ENCODE measurements around the gene SCAPER.

SCAPER gene

DNA sequence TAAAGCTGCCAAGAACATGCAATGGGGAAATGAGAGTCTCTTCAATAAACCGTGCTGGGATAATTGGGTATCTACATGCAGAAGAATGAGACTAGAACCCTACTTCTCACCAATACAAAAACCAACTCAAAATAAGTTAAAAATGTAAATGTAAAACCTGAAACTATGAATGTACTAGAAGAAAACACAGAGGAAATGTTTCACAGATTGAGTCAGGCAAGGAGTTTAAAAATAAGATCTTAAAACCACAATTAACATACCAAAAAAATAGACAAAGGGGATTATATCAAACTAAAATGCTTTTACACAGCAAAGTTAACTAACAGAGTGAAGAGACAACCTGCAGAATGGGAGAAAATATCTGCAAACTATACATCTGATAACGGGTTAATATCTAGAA is 478.2 kb downstream of the SCAPER start:
- no peak for DNase-seq (ENCODE audit: low spot score)

DNA sequence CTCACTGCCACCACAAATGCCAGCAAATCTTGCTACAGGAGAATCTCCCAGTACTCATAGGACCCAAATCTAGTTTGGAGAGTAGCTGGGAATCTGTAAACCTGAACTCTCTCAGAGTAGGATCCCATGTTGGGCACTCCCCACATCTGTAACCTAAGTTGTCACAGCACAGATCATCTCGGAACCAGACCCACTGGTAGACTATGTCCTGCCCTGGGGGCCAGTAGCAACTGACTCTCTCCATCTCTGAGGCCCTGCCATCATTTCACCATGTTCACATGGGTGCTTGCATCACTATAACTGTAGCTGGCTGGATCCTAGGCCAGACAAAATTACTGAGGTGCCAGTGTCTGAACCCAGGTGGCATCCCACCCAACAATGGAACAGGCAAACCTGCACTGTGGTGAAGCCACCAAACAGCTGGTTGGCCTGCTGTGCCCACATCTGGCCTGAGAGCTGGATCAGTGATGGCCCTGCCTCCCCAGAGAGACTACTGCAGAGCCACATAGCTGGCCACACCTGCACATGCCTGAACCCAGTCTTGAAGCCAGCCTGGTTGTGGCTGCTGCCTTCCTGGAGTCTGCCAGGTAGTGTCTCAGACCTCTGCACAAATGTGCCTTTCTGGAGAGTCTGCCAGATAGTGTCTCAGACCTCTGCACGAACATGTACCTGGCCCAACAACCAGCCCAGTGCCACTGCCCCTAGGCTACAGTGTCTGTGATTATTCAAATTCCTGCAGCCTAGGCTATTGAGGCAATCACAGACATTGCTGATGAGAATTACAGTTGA is 486.6 kb downstream of the SCAPER start:
- DNase-seq (ENCODE audit: low spot score): no peak

DNA sequence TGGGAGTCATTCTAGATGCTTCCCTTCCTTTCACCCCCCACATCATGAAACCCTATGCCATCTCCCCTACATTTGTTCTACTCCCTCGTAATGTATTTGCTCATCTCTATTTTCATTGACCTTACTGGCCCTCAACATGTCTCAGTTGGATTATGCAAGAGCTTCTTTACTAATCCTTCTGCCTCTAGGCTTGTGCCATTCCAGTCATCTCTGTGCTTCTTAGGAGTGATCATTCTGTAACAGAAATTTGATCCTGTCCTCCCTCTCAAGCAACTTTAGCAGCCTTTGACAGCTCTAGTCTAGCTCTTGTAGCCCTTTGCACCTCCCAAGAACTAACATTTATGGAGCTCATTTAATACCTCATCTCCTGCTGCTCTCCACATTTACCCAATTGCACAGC is 503.9 kb downstream of the SCAPER start:
- no peak for DNase-seq (ENCODE audit: low spot score)

DNA sequence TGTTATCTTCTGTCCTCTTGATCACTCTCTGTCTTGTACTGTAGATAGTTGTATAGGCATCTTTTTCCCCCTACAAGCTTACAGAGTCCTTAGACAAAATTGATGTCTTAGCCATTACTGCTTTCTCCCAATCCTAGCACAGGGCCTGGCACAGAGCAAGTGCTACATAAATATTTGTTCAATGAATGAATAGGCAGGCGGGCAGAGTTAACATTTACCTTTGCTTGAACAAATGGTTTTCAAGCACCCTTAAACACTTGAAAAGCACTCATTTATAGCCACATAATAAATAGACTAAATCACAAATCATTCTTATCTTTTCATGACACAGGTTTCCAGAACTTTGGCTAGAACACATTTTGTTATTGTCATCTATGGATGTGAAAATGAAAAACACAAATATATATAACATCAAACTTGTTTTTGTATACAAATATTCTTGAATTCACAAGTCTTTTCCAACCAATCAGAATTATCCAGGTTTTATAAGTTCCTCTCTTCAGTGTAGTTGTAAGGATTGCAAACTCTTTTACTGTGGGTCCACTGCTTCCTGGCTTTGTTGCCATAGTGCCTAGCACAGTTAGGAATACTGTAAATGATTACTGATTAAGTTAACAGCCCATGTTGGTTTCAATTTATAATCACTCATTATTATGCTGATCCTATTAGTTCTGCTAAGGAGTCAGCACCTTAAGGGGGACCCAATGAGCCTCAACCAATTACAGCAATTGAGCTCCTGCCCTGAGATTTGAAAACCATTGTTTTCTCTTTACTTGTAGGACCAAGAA is 506.6 kb downstream of the SCAPER start:
- DNase-seq (ENCODE audit: low spot score): no peak

DNA sequence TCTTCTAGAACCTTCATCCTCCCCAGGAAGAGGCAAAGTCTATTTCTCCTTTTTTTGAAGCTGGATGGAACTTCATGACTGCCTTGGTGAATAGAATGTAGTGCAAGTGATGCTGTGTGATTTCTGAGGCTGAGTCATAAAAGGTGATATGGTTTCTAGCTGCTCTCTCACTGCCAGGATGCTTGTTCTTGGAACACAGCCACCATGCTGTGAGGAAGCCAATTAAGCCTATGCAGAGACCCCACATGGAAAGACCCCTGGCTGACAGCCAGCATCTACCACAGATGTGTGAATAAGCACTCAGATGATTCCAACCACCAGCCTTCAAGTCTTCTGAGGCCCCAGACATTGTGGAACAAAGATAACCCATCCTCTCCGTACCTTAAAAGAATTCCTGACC is 511.5 kb downstream of the SCAPER start:
- no peak for DNase-seq (ENCODE audit: low spot score)

DNA sequence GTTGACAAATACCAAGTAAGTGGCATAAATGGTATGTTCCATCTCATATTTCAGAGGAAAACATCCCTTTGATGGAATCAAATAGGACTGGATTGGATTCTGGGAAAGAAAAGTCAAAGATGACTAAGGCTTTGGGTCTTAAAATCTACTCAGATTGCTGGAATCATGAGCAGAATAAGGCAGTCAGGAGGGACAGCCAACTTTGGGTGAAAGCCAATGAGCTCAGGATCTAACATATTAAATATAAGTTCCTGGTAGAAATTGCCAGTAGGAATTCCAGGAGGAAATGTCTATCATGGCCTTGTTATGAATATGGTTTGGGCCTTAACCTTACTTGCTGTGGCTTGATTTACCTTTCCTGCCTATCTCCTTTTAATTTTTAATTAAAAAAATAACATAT is 513.3 kb downstream of the SCAPER start:
- DNase-seq (ENCODE audit: low spot score): no peak

DNA sequence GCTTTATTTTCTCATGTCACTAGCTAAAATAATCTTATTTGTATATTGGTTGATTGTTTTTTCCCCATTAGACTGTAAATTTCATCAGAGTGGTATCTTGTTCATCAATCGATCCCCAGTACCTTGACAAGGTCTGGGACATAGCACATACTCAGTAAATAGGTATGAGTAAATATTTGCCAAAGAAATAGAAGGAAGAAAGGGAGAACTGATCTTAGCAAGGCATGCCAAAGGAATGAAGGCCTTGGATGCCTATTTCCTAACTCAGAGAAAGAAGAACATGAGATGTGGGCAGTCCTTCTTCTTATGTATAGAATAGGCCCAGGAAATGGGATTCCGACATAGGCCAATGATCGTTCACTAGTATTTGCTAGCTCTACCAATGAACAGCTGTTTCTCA is 513.8 kb downstream of the SCAPER start:
- DNase-seq (ENCODE audit: low spot score): no peak

DNA sequence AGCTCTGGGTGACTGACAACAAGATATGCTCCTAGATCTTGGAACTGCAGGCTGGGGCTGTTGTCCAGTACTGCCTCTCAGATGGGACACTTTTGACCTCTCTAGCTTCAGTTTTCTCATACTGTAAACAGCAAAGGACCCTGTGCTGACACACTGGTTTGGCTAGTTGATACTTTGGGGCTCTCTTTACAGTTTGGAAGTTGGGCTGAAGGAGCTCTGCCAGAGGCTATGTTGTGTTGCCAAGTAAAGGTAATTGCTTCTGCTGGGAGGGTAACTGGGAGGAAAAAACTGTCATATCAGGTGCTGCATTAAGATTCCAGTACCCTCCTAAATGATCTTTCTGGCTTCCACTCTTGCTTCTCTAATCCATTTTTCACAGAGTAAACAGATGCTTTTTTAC is 514.6 kb downstream of the SCAPER start:
- DNase-seq (ENCODE audit: low spot score): no peak

DNA sequence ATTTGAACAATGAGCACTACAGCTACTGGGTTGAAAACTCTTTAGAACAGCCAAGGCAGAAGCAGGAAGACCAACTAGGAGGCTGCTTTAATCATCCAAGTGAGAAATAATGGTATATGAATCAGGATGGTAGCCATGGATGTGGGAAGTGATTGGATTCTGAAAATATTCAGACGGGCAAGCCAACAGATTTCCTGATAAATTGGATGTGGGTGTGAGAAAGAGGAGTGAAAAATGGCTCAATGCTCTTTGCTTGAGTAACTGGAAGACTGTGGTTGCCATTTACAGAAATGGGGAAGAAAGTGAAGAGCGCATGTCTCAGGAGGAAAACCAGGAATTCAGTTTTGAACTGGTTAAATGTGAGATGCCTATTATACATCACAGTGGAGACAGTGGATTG is 518.2 kb downstream of the SCAPER start:
- no peak for DNase-seq (ENCODE audit: low spot score)

DNA sequence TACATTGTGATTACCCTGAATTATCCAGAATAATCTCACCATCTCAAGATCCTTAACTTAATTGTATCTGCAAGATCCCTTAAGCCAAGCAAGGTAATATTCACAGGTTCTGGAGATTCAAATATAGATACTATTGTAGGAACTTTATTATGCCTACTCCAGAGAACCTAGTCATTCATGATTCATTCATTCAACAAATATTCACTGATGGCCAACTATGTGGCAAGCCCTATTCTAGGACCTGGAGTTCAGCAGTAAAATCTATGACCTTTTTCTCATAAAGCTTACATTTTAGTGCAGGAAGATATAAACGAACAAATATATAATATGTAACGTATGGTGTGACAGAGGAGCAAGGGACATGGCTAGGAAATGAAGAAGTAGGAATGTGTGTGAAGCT is 519.0 kb downstream of the SCAPER start:
- no peak for DNase-seq (ENCODE audit: low spot score)

DNA sequence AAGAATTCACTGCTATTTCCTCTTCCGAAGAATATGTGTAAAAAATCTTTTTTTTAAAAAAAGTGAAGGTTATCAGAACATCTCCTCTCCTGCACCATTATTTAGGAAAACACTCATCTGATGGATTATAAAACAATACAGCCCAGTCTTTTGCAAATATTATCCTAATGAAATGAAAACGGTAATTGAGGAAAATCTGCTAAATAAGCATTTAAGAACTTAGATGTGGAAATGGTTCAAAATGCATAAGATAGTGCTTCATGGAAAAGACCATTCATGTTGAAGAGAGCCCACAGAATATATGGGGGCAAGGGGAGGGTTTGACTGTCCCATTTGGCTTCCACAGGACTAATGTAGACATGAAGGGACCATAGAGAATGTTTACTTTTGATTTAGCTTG is 520.7 kb downstream of the SCAPER start:
- no peak for DNase-seq (ENCODE audit: low spot score)

DNA sequence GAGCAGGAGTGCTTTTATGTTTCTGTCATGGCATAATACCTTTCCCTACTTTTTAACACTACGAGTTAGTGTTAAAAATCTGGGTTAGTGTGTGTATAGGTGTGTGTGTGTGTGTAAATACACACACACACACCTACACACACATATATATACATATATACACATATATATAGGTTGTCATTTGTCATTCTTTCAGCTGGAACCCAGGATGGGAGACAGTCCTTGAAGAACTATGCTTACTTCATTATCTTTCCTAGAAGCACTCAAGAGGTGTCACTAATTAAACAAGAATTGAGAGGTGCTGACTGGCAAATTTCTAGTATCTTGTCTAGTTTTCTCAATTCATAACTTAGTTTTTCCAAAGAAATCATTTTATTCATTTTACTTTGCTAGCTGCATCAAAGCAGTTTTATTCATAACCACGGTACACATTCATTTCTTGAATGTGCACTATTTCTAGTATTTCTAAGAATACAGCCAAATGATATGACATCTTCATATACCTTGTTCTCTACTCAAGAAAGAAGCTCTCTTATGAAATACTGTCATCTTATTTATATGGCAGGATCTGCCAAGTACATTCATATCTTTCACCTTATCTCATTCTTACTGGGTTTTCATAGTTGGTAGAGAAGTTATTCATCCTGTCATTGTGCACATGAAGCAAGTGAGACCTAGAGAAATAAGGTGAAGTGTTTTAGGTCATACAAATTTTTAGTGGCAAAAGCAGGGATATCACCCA is 522.0 kb downstream of the SCAPER start:
- no peak for DNase-seq (ENCODE audit: low spot score)

DNA sequence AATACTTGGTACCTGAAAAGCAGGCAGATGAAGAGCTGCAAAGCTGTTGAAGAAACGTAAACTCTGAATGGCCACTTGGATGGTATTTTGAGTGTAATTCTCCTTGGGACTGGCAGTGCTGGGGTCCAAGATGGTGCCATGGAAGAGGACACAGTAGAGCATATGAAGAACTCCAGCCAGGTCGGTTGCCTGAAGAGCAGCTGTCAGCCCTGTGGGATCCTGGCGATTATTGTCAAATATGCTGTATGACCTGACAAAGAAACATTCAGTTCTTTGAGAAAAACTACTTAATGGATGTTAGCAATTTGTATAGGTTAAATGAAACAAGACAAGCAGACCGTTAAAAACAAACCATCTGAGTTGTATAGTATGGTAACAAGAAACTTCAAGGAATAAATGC is 523.8 kb downstream of the SCAPER start:
- DNase-seq (ENCODE audit: low spot score): no peak

DNA sequence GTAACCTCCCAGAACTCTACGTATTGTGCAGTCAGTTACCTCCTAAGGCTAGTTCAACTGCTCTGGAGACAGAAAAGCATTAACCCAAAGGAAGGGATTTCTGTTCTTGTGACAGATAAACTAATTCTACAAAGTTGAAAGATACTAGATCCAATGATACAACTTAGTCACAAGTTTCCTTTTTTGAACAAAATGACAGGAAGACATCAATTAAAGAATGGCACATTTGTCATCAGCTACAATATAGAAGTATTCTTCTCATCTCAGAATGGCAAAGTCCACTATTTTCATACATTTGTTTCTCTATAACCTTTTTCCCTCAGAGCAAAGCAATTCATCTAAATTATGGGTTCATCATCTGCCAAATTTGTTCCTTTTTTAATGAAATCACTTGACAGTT is 524.9 kb downstream of the SCAPER start:
- DNase-seq (ENCODE audit: low spot score): no peak

DNA sequence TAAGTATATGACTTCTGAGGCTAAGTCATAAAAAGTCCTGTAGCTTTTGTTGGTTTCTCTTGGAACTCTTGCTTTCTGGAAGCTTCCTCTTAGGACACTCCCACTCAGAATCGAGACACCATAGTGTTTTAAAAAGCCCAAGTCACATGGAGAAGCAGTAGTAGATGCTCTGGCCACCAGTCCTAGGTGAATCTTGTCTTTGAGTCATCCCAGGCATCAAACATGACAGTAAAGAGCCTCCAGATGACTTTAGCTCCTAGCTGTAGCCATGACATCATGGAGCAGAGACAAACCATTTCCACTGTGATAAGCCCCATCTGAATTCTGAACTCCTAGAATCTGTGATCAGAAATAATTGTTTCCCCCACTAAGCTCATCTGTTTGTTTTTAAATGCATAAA is 526.4 kb downstream of the SCAPER start:
- no peak for DNase-seq (ENCODE audit: low spot score)

DNA sequence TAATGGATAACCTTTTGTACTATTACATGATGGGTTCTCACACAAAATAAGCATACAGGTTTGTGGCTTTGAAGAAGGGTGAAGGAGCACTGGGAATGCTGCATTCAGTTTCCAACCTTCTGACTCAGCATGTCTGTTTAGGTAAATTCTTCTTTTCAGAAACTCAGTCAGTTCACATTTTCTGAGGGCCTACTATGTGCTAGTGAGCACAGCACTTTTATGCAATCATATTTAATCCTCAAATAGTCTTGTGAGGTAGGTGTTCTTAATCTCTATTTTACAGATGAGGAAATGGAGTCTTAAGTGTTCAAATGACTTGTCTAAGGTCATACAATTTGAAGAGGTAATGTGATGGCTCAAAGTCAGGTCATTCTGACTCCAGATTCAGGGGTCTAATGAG is 527.4 kb downstream of the SCAPER start:
- DNase-seq (ENCODE audit: low spot score): no peak

DNA sequence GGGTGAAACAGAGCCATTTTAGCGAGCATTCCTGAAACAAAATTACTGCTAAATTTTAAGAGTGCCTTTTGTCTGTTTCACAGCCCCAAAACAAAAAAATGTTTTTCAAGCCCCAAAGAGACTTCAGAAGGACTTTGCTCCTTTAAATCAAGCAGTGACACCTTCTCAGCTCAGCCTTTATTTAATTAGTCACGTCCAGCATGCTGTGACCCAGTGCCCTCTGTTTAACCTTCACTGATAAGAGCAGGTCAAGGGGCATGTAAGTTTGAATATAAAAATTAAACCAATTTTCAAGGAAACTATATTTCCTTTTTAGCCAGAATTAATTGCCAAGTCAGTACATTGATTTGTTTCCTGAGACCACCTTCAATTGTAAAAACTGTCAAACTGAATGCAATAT is 527.9 kb downstream of the SCAPER start:
- DNase-seq (ENCODE audit: low spot score): no peak

DNA sequence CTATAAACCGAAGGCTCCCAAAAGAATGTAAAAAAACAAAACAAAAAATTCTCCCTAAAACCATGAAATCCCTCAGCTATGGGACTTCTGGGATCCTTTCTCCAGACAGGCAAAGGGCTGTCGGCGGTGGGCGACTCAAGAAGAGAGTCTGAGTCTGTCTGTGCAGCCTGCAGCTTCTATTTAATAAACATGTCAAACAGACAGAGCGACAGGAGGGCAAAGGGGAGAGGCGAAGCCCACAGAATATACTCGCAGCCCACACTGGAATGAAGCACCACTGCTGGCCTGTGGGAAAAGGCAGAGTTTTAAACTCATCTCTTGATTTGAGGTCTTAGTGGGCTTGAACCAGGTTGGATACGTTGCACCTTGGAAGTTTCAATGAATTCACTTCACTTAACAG is 528.3 kb downstream of the SCAPER start:
- no peak for DNase-seq (ENCODE audit: low spot score)

DNA sequence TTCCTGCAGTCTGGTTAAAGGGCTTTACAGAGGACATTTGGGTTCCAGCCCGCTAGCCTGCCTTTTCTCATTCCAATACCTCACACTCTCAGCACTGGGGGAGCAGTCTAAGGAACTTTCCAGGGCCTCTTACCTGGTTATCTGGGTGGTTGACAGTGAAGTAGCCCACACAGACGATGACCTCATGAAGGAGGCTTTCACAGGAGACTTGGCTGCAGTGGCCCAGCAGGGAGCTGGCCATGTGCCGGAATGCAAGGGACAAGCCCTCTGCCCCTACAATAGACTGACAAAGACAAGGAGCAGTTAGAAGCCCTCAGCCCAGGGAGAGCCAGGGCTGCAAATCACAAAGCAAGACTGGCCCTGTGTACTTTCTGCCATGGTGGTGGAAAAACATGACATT is 529.1 kb downstream of the SCAPER start:
- DNase-seq (ENCODE audit: low spot score): no peak

DNA sequence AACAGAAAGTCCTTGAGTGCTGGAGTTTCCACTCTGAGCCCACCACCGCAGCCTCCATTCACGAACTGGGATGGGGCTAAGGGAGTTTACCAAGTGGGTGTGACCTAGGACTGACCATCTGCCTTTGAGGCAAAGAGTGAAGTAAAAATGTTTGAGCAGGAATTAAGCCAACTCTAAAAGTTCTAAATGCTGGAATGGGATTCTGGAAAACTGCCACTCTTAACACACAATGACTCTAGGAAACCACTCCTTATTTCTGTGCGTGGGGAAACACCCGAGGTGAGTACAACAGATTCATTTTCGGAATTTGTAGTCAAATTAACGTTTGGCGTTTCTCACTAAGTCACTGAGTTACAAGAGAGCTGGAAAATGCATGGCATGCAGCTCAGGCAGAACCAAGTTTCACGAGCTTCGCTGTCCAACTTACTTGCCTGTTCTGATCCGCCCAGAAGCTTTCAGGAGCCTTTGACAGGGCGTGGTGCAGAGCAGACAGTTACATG is 537.0 kb downstream of the SCAPER start:
- no peak for DNase-seq (ENCODE audit: low spot score)

DNA sequence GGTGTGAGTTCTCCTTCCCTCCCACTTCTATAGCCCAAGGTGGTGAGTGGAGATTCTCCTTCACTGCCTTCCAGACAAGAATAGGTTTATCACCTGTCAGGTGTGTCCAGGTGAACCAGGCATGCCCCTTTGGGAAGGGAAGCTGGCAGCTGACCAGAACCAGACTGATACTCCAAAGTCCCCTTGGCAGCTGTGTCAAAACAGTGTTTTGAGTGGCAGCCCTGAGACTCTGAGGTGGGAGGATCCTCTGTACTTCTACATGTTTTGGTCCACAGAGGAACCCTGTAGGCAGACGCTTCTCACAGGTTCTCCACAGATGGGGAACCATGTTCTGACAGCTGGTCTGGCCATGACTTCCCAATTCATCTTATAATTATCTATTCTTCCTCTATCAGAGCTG is 538.4 kb downstream of the SCAPER start:
- no peak for DNase-seq (ENCODE audit: low spot score)

DNA sequence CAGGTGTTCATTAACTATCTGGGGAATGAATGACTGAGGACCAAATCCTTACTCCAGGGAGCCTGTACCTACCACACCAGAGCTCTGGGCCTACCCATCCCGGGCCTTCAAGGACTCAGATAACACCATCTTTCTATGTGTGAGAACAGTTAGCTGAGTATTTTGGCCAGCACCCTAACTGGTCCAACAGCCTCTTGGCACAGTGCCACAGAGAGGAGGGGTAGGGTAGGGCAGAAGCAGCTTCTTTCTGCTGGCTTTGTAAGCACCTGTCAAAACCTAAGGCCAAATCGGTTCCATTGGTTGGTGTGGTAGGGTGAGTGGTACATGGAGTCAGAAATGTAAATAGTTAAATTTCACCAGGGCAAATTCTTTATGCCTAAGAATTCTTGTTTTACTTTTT is 541.9 kb downstream of the SCAPER start:
- DNase-seq (ENCODE audit: low spot score): no peak

DNA sequence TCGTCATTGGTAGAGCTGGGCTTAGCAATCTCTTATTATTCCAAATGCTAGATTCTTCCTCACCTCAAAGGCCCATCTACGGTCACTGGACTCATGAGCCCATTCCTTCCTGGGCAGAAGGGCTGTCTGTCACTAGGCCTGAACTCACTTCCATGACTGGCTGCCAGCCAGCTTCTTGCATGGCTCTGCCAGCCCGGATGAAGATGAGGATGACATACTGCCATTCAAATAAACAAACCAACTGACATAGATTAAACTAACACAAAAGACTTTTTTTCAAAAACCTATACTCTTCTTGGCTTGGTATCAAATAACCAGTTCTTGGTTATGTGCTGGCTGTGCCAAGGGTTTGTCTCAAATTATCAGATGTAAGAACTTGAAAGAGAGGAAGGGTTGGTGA is 544.7 kb downstream of the SCAPER start:
- no peak for DNase-seq (ENCODE audit: low spot score)

Data from hematopoietic multipotent progenitor cell treated with erythropoietin and hydrocortisone succinate and interleukin-3 and kit ligand, for 17 days (in vitro differentiated cells).